Measurements from ENCODE around the gene MB.
A peak's percentile ranks its signal among the peaks of the same experiment; 100 is the strongest.

The MB gene

DNA sequence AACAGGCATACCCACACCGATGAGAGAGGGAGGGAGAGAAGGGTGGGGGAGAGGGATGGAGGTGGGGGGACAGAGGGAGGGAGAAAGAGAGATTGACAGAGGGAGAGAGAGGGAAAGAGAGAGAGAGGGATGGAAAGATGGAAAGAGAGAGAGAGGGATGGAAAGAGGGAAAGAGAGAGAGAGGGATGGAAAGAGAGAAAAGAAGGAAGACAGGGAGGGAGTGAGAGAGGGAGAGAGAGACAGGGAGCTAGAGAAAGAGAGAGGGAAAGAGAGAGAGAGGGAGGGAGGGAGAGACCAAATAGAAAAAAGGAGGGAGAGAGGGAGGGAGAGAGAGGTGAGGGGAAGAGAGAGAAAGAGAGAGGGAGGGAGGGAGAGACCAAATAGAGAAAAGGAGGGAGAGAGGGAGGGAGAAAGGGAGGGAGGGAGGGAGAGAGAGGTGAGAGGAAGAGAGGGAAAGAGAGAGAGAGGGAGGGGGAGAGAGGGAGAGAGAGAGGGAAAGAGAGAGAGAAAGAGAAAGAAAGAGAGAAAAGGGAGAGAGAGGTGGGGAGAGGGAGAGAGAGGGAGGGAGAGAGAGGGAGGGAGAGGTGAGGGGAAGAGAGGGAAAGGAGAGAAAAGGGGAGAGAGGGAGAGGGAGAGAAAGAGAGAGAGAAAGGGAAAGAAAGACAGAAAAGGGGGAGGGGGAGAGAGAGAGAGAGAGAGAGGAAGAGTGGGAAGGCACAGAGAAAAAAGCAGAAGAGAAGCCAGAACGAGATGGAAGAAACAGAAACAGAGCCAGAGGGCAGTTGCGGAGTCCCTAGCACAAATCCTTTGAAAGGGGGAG lies 23.8 kb downstream of the MB start:
- no peak for DNase-seq

GRCh38 chr22:35592418-35592967 lies 24.6 kb downstream of the MB start:
- no peak for DNase-seq

- no peak for DNase-seq
Observed at GRCh38 chr22:35591714-35592417, 25.3 kb downstream of the MB start.

DNA sequence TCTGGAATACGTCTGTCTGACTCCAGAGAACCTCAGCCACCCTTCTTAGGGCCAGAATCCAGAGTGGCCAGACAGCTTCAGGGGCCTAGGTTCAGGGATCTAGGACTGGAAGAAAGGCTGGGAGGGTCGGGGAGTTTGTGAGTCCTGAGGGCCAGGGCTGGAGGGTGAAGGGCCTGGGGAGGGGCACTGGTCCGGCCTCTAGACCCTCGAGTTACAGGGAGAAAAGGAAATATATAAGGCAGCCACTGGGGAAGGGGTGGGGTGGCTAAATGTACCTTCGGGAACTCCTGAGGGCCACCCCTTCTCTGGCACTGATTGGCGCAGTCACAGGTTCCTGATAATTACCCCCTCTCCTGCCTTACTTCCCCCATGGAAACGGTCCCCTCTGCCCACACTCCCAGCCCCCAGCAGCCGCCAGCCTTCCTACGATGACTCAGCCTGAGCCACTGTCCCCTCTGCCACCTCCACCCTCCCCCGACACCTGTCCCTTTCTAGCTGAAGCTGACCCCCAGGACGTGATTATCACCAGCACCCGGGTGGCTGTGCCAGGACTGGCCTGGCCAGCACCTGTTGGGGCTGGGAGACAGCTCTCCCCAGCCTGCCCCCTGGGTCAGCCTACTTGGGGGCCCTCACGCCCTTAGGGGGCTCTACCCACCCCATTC lies 26.4 kb downstream of the MB start:
- DNase-seq = no peak

DNA sequence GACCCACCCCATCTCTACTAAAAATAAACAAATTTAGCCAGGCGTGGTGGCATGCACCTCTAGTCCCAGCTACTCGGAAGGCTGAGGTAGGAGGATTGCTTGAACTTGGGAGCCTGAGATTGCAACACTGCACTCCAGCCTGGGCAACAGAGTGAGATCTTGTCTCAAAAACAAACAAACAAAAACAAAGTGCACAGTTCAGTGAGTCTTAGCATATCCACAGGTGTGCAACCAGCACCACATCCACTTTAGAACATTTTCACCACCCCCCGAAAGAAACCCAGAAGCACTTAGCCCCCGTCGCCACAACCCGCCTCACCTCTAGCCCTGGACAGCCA lies 27.4 kb downstream of the MB start:
- no peak for DNase-seq

GRCh38 chr22:35589071-35589755 lies 27.9 kb downstream of the MB start:
- DNase-seq = no peak

DNA sequence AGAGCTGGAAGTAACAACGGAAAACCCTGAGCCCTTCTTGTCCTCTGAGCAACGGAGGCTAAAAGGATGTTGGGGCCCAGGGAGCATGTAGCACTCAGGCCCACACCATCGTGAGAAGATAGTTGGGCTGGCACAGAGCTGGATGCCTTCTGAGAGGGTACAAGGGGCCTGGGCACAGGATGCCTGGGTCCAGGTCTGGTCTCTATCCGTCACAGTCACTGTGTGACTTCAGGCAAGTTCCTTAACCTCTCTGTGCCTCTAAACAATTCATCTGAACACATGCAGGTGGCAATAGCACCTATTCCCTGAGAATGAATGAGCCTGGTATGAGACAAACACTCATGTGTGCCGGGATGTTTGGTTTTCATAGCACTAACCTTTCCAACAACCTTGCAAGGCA lies 29.2 kb downstream of the MB start:
- no peak for DNase-seq

DNA sequence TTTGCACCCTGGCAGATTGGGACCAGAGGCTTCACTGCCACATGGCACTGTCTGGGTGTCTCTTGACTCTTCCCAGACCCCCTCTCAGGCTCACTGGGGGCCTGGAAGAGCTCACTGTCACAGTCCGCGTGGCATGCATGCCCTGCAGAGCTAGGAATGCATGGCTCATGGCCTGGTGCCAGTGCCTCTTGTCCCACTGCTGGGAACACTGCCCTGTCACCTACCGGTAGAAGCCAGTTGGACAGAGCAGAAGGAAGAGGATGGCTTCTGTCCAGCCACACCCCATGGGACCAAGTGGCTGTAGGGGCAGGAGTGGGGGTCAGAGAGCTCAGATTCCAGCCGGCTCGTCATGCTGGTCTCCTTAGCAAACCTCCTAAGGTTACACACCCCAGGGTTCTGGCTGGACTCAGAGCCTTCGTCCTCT lies 29.7 kb downstream of the MB start:
- no peak for DNase-seq

DNA sequence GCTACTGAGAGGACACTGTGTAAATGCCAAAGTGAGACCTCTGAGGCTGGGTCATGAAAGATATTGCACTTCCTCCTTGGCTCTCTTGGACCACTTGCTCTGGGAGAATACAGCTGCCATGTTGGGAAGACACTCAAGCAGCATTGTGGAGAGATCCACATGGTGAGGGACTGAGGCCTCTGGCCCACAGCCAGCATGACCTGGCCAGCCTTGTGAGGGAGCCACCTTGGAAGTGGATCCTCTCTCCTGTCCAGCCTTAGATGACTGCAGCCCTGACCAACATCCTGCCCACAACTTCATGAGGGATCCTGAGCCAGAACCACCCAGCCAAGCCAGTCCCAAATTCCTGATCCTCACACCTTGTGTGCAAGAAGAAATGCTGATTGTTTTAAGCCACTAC lies 30.4 kb downstream of the MB start:
- no peak for DNase-seq

GRCh38 chr22:35582861-35583670 lies 34.1 kb downstream of the MB start:
- peak; percentile 4 to 33 (median 7) for DNase-seq

GRCh38 chr22:35582218-35582860 lies 34.8 kb downstream of the MB start:
- DNase-seq = no peak

GRCh38 chr22:35581023-35581413 lies 36.1 kb downstream of the MB start:
- DNase-seq = no peak

DNA sequence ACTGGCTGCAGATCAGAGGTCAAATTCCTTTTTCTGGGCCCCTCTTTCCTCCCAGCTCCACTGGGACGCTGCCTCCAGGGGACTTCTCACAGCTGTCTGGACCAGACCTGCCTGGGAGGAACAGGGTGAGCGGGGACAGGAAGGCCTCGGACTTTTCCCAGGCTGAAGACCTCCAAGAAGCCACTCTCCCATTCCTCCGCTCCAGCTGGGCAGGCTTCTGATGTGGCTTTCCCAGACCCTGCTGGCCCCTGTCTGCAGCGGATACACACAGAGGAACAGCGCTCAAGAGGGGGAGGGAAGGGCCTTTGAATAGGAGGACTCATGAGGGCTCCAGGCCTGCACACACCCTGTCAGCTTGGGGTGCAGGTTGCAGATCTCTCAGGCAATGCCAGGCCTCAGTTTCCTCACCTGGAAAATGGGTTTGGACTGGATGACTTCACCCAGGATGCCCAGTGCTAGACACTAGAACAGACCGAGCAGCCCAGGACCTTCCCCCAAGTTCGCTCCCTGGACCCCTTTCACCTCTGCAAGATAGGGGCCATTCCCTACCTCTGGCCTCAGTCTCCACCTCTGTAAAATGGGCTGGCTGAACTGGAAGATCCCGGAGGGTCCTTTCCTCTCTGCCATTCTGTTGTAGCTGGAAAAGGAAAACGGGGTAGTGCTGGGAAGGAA lies 36.6 kb downstream of the MB start:
- DNase-seq = no peak

DNA sequence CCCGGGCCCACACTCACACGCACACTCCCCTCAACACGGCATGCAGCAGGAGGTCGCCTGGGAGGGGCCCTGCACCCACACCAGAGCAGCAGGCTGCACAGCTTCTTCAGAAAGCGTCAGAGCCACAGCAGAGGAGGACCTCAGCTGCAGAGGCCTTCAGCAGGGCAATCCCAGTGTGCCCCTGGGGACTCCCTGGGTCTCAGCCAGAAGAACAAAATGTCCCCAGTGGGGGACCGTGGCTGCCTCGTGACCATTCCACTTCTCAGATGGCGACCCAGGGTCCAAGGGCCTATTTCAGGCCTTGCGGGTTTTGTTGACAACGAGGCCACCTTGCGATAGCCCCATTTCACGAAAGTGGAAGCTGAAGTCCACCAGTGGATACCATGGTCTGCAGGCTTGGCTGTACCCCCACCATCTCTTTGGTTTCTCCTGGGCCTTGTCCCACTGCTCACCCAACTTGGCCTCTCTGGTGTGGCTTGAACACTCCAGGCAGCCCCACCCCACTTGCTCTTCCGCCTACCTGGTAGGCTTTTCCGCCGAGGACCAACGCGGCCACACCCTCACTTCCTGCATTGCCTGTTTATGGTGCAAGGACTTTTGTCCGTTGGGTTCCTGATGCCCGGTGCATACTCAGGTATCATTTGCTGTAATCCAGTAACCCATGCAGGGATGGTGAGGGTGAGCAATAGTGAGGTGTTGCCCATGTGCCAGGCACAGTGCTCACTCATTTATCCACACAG lies 38.1 kb downstream of the MB start:
- DNase-seq = no peak

DNA sequence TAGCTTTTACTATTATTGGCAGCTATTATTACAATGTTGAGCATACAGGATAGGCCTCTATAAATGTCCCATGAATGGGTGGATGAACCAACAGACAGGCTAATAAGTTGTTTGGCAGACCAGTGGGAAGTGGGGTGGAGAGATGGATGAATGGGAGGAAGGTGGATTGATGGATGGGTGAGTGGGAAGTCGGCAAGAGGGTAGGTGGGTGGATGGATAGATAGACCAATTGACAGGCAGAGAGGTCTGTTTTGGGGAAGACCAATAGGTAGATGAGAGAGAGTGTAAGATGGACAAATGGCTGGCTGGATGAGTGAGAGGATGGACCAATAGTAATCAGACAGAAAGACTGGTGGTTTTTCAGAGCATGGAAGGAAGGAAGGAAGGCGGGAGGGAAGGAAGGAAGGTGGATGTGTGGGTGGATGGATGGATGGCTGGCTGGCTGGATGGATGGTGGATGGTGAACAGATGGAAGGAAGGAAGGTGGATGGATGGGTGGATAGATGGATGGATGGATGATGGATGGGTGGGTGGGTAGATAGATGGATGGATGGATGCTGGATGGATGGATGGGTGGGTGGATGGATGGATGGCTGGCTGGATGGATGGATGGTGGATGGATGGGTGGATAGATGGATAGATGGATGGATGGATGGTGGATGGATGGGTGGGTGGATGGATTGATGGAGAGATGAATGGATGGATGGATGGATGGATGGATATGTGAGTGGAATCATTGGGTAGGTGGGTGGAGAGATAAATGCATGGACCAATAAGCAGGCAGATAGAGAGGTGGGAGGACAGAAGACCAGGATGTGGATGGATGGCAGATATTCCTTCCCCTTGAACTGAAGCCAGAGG lies 39.1 kb downstream of the MB start:
- no peak for DNase-seq

DNA sequence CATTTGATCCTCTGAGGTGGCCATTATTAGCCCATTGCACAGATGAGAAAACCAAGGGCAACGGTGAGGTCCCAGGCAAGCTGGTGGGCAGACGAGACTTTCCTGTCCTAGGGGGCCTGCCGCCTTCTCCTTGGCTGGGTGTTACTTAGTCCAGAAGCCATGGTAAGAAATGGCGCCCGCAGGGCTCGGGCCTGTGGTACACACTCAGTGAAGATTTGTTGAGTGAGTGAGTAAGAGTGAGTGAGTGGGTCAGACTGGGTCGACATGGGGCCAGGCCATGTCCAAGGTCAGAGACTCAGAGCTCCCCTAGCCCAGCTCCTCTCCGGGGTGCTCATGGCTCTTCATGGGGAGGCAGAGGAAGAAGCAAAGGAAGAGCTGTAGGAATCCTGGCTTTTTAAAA lies 40.5 kb downstream of the MB start:
- no peak for DNase-seq

DNA sequence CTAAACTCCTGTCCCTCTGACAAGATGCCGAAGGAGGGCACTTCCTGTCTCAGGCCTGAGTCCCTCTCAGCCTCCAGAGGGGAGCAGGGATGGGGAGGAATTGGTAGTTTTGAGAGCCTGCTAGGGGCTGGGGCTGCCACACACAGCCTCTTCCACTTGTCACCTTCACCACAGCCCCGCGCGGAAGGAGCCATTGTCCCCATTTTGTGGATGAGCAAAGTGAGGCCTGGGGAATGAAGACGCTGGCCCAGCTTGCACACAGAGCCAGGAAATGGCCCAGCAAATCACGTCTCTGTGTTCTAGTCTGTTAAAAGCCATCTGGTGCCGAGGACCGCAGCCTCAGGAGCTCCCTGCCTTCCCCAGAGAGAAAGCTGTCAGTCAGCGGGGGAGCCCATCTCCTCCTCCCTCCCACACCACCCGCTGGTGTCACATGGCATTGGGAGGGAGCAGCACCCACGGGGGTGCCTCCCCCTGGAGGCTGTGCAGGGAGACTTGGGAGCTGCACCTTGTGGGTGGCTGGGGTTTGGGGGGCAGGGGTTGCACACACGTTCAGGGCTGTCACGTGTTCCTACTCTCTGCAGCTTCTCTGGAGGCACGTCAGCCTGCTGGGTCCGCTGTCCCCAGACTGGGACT lies 41.9 kb downstream of the MB start:
- no peak for DNase-seq

DNA sequence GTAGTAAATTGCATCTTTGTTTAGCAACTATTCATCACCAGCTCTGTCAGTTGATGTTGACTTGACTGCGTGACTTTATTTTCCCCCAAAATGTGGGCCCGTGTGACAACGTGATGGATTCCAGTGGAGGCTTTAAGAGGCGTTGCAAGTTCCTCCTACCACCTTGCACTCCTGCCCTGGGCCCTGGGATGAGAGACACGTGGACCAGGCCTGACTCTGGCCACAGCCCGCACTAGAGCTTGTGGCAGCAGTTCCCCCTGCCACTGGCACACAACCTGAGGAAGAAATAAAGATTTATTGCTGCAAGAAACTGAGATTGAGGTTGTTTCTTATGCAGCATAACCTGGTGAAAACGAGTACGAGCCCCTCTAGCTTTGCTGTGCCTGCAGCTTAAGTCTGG lies 44.6 kb downstream of the MB start:
- no peak for DNase-seq

- no peak for DNase-seq
Observed at GRCh38 chr22:35570686-35571194, 46.4 kb downstream of the MB start.

Measured in activated naive CD4-positive, alpha-beta T cell (primary cell).